C4-2B (cell line): ENCODE data around the gene ADAMTS9.

Experiments
- H3K27ac ChIP-seq: fragments of 450-650 bp; 2 replicates; pipeline ENCODE4 v1.5.1; 2017
- CTCF ChIP-seq: fragments of 450-650 bp; conservative IDR thresholded peaks from 2 replicates; pipeline ENCODE4 v1.5.1; 2017; ENCODE audit warnings: mild to moderate bottlenecking
- ZFX ChIP-seq: fragments of 450-650 bp; IDR thresholded peaks from 2 replicates; pipeline ENCODE4 v1.6.1; 2017

Gene ADAMTS9

GRCh38 chr3:64627042-64627441 lies 60.8 kb downstream of the ADAMTS9 start:
- no peak overlapping the region for H3K27ac ChIP-seq
- TF ChIP-seq ZFX (no peak), CTCF (no peak)

- TF ChIP-seq CTCF, result no peak
- no peak for TF ChIP-seq ZFX
- no peak overlapping the region for H3K27ac ChIP-seq
Measured at GRCh38 chr3:64625381-64625780, 62.4 kb downstream of the ADAMTS9 start.

GRCh38 chr3:64623125-64623524 lies 64.7 kb downstream of the ADAMTS9 start:
- no peak overlapping the region for H3K27ac ChIP-seq
- TF ChIP-seq ZFX (no peak), CTCF (no peak)

GRCh38 chr3:64621726-64622395 lies 65.9 kb downstream of the ADAMTS9 start:
- TF ChIP-seq CTCF (no peak), ZFX (no peak)
- H3K27ac ChIP-seq, result no peak overlapping the region

- TF ChIP-seq CTCF (no peak), ZFX (no peak)
- H3K27ac ChIP-seq, result no peak overlapping the region
Measured at GRCh38 chr3:64621275-64621674, 66.5 kb downstream of the ADAMTS9 start.

- no peak overlapping the region for H3K27ac ChIP-seq
- TF ChIP-seq CTCF (no peak), ZFX (no peak)
Measured at GRCh38 chr3:64620020-64620419, 67.8 kb downstream of the ADAMTS9 start.

GRCh38 chr3:64619216-64619615 lies 68.6 kb downstream of the ADAMTS9 start:
- no peak overlapping the region for H3K27ac ChIP-seq
- no peak for TF ChIP-seq CTCF
- no peak for TF ChIP-seq ZFX
